Measurements from ENCODE around the gene C2orf72. TPM values are rescaled to one million over a fixed set of nuclear protein-coding genes. Genes with fewer than 3 reads are reported as not detected.
A peak's percentile ranks its signal among the peaks of the same experiment; 100 is the strongest.

Gene C2orf72
- total and polyA plus RNA-seq, 2 of the 13 experiments (the other 11 are each of a cell fraction or from before 2014, with no cell fraction given) = 147 to 203 TPM

DNA sequence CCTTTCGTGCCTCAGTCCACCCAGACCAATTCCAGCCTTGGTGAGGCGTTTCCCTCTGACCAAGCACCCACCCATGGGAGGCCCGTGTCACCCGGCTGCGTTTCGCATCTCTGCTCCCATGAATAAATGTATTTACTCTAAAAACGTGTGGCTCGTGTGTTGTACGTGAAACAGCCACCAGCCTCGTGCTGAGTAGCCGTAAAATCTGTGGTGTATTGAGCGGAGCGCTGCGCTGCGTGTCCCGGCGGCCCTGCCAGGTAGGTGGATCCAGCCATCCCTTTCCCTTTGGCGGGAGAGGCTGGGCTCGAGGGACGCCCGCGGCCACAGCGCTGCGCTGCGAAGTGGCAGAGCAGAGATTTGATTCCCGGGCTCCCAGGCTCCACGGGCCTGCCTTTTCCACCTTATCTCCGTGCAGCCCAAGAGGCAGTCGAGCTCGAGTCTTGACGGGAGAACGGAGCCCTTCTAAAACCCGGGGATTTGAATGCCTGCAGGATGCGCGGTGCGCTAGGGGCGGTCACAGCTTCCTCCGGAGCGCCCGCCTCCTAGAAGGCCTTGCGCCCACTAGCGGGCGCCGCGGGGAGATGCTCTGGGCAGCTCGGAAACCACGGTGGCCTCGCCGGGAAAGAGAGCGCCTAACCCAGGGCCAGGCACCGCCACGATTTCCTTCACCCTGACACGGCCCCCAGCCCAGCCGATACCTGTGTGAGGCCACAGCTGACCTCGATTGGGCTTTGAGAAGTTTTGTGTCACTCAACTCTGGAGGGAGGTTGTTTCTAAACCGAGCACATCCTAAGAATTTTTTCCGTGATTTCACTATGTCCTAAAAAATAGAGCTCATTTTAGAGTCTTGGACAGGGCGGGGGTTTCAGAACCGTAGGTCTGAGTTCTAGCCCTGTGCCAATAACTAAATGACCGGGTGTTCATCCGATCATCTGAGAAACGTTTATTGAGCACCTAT lies 15.4 kb downstream of the C2orf72 start (continued):
- TF ChIP-seq SP1 (IDR thresholded peaks at IDR 0.05) = no peak
- peak; percentile 76 for TF ChIP-seq SP1 (CRISPR knock-in tag; IDR thresholded peaks at IDR 0.05)
- peak; percentile 53 for TF ChIP-seq SKI (IDR thresholded peaks at IDR 0.05; ENCODE audit: partially characterized antibody)
- TF ChIP-seq CHCHD3 (CRISPR knock-in tag; IDR thresholded peaks at IDR 0.05) = 0 out of 2 replicates have a peak, but pooled peaks have one; percentile 35
- TF ChIP-seq, protein P1, sequence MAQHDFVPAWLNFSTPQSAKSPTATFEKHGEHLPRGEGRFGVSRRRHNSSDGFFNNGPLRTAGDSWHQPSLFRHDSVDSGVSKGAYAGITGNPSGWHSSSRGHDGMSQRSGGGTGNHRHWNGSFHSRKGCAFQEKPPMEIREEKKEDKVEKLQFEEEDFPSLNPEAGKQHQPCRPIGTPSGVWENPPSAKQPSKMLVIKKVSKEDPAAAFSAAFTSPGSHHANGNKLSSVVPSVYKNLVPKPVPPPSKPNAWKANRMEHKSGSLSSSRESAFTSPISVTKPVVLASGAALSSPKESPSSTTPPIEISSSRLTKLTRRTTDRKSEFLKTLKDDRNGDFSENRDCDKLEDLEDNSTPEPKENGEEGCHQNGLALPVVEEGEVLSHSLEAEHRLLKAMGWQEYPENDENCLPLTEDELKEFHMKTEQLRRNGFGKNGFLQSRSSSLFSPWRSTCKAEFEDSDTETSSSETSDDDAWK (CRISPR knock-in tag; IDR thresholded peaks at IDR 0.05) = no peak
- peak; percentile 84 for TF ChIP-seq ZIK1 (CRISPR knock-in tag; IDR thresholded peaks at IDR 0.05; ENCODE audit: borderline replicate concordance, low read depth)
- no peak for TF ChIP-seq RAD51 (IDR thresholded peaks at IDR 0.05; ENCODE audit: borderline replicate concordance)
- TF ChIP-seq, protein P2, sequence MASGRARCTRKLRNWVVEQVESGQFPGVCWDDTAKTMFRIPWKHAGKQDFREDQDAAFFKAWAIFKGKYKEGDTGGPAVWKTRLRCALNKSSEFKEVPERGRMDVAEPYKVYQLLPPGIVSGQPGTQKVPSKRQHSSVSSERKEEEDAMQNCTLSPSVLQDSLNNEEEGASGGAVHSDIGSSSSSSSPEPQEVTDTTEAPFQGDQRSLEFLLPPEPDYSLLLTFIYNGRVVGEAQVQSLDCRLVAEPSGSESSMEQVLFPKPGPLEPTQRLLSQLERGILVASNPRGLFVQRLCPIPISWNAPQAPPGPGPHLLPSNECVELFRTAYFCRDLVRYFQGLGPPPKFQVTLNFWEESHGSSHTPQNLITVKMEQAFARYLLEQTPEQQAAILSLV (CRISPR knock-in tag; IDR thresholded peaks at IDR 0.05; ENCODE audit: borderline replicate concordance) = peak; percentile 96; the same call in 1 of the 2 replicates
- 0 out of 2 replicates have a peak, but pooled peaks have one; percentile 28 for TF ChIP-seq RARA (CRISPR knock-in tag; IDR thresholded peaks at IDR 0.05)
- TF ChIP-seq RXRB (CRISPR knock-in tag; IDR thresholded peaks at IDR 0.05; ENCODE audit: borderline replicate concordance) = peak; percentile 46; the same call in 1 of the 2 replicates
- no peak; the same call in 1 of the 2 replicates for TF ChIP-seq TP53 (CRISPR knock-in tag; conservative IDR thresholded peaks at IDR 0.05)
- TF ChIP-seq KDM1A (CRISPR knock-in tag; IDR thresholded peaks at IDR 0.05) = peak; percentile 41; the same call in 1 of the 2 replicates
- TF ChIP-seq GATA4 (IDR thresholded peaks at IDR 0.05; ENCODE audit: borderline replicate concordance, low read depth) = 0 out of 2 replicates have a peak, but pooled peaks have one; percentile 37
- TF ChIP-seq MAF1 (CRISPR knock-in tag; IDR thresholded peaks at IDR 0.05; ENCODE audit: borderline replicate concordance) = no peak
- peak; percentile 68; the same call in 1 of the 2 replicates for TF ChIP-seq KLF6 (CRISPR knock-in tag; IDR thresholded peaks at IDR 0.05)
- no peak for TF ChIP-seq TRIM24 (CRISPR knock-in tag; IDR thresholded peaks at IDR 0.05)
- no peak for TF ChIP-seq SRSF9 (IDR thresholded peaks at IDR 0.05; ENCODE audit: borderline replicate concordance, insufficient read depth, low read depth, low read length, poor library complexity, severe bottlenecking)
- TF ChIP-seq ZNF484 (CRISPR knock-in tag; IDR thresholded peaks at IDR 0.05; ENCODE audit: borderline replicate concordance, low read depth) = peak; percentile 82; the same call in 1 of the 2 replicates
- TF ChIP-seq CHD4 (IDR thresholded peaks at IDR 0.05; ENCODE audit: borderline replicate concordance, low read length) = no peak
- TF ChIP-seq TFDP2 (CRISPR knock-in tag; IDR thresholded peaks at IDR 0.05) = peak; percentile 86
- TF ChIP-seq TFDP1 (CRISPR knock-in tag; IDR thresholded peaks at IDR 0.05; ENCODE audit: borderline replicate concordance) = peak; percentile 86; the same call in 1 of the 2 replicates

All from HepG2 (cell line).